Stimulated activated CD4-positive, alpha-beta T cell treated with anti-CD3 and anti-CD28 coated beads, Interleukin-2, amount 100 ng/mL, for 48 hours (primary cell): Measurements from ENCODE around the gene DPP9.

Experiments used
- DNase-seq, 2 donors: peaks; one replicate each; pipeline ENCODE4 v3.0.0-alpha.2; 2020

The DPP9 gene

DNA sequence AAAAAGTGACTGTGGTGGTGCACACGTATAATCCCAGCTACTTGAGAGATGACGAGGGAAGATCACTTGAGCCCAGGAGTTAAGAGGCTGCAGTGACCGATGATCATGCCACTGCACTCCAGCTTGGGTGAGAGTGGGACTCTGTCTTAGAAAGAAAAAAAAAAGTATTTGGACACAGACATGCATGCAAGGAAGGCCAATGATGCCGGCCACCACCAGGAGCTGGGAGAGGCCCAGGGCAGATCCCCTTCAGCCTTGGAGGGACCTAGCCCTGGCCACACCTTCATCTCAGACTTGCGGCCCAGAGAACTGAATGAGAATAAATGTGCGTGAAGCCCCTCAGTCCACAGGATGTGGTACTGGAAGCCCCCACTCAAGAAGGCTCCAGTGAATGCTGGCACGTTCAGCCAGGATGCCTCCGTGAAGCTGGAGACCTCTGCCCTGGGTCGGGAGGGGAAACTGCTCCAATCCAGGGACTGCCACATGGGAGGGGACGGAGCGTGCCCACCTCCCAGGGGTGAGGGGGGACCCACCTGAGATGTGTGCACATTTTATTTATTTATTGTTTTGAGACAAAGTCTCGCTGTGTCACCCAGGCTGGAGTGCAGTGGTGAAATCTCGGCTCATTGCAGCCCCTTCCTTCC lies 69.7 kb downstream of the DPP9 start:
- no peak for DNase-seq

DNA sequence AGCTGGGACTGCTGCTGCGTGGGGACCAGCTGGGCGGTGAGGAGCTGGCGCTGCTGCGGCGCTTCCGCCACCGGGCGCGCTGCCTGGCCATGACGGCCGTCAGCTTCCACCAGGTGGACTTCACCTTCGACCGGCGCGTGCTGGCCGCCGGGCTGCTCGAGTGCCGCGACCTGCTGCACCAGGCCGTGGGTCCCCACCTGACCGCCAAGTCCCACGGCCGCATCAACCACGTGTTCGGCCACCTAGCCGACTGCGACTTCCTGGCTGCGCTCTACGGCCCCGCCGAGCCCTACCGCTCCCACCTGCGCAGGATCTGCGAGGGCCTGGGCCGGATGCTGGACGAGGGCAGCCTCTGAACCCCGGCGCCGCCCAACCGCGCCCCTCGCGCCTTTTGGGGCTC lies 71.6 kb downstream of the DPP9 start:
- no peak for DNase-seq

DNA sequence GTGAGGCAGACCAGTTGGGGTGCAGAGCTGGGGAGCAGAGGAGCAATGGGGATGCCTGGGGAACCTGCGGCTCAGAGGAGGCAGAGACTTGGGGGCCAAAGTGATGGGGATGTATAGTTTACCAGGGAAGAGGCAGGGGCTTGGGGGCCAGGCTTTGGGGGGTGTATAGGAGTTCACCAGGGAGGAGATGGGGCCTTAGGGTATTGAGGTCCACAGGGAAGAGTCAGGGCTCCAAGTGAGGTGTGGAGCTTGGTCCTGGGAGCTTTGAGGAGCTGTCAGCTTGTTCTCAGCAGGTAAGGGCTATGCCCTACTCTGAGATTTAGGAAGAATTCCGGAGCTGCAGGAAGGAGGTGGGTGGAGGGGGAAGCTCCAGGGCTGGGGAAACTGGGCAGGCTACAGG lies 73.5 kb downstream of the DPP9 start:
- DNase-seq: no peak

DNA sequence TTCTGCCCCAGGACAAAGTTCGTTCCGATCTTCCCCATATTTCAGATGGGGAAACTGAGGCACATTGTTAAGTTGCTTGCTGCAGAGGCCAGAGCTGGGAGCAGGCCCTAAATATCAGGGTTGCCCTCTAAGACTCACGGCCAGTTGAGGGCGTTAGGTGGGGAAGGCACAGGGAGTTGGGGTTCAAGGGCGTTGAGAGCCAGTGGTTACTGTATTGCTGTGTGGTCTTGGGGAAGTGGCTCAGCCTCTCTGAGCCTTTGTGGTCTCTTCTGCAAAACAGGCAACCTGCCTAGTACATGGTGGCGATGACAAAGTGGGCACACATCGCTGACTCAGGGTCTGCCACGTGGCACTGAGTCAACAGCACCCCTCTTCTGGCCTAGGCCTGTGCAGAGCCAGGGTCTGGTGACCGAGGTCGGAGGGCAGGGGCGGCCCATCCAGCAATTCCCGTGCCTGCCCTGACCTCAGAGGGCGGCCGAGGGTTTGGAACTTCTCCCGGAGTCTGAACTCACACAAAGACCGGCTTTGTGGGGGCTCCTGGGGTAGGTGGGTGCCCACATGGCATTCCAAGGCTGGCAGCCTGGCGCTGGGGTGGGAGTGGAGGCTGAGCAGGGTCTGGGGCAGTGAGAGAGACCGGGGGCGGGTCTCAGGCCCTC lies 74.1 kb downstream of the DPP9 start:
- DNase-seq: no peak

DNA sequence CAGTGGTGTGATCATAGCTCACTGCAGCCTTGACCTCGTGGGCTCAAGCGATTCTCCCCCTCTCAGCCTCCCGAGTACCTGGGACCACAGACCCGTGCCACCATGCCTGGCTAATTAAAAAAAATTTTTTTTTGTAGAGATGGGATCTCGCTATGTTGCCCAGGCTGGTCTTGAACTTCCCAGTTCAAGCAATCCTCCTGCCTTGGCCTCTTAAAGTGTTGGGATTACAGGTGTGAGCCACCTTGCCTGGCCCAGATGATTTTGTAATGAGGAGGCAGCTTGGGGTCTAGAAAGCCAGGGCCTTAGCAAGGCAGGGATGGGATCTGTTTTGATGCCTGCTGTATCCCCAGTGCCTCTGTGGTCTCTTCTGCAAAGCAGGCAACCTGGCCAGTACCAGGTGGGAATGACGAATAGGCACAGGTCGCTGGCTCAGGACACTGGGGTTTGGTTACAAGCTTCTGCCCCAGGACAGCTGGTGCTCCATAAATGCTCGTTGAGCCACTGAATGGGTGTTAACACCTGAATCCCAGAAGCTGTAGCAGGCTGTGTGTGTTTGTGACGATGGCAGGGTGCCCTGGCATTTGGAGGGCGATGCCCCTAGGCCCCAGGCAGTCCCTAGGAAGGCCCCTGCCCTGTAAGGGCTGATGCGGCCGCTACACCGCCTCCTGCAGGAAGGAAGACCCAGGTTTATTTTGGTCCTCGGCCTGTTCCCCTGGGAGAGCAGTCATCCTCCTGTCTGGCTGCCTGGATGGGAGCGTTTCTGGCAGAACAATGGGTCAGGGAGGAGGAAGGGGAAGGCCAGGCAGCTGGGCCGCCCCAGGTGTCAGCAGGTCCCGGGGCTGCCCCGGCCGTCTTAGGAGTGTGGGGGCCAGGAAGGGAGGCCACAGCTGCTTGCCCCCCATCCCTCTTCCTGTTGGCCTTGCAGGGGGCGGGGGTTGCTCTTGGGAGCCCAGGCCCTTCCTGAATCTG lies 75.7 kb downstream of the DPP9 start:
- DNase-seq: no peak

DNA sequence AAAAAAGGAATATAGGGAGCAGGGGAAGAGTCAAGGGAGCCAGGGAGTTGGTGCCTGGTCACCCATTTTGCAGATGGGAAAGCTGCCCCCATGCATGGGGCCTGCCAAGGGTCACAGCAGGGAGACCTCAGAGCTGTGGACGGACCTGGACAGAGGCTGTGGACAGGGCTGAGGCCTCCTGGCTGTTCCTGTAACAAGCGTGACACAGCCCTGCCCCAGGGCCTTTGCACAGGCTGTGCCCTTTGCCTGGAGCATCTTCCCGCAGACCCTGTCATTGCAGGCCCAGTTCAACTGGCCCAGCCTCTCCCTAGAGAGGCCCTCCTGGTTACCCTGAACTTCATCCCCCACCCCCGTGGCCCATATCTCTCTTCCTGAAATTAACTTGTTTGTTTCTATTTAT lies 77.9 kb downstream of the DPP9 start:
- DNase-seq: no peak

DNA sequence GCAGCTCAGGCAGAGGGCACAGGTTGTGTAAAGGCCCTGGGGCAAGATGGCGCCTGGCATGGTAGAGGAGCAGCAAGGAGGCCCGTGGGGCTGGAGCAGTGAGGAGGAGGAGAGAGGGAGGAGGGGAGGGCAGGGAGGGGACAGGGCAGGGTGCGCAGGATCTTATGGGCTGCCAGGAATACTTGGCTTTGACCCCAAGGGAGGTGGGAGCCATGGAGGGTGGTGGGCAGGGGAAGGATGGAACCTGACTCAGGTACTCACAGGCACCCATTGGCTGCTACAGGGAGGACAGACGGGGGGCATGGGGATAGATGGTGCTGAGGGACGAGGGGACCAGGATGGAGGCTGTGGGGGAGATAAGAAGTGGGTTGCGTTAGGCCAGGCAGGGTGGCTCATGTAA lies 81.0 kb downstream of the DPP9 start:
- no peak for DNase-seq

DNA sequence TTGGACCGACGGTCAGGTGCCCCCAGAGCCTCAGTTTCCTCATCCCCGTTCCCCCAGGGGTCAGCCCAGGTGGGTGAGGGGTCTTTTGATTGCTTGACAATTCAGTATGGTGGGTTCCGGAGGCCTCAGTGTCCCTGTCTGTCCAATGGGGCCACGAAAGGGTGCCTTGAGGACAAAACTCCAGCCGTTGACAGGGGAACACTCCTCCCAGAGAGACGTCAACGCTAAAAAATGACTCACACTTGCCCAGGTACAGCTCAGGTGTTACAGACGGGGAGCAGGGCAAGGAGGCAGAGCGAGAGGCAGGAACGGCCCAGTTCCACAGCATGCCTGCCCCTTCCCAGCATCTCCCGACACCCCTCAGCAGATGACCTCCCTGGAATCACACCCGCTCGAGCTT lies 82.5 kb downstream of the DPP9 start:
- DNase-seq: no peak

DNA sequence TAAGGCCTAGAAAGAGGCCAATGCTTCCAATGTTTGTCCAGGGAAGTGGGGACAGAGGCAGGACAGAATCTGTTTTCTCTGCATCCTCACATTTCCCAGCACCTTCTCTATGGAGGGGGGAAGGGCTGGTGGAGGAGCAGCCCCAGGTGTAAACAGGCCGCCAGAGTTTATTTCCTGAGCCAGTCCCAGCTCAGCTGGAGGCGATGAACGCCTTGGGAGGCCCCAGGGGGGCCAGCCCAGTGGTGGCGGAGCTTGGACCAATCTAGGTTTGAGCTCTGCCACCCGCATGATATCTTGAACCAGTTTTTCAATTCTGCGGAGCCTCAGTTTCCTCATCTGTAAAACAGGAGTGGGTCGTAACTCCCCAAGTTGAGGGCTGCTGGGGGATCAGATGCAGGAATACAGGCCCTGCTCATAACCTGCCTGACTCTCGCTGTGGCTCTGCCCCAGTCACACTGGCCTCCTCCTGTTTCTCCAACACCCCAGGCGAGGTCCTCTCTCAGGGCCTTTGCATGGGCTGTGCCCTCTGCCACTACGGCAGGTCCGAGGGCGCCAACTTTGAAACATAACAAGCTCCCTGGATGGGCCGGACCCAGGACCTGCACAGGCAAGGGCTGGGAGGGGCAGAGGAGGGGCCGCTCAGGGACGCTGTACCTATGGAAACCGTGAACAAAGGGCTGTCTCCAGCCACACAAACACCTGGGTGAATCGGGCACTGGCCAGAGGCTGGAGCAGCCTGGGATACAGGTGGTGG lies 83.2 kb downstream of the DPP9 start:
- no peak for DNase-seq

DNA sequence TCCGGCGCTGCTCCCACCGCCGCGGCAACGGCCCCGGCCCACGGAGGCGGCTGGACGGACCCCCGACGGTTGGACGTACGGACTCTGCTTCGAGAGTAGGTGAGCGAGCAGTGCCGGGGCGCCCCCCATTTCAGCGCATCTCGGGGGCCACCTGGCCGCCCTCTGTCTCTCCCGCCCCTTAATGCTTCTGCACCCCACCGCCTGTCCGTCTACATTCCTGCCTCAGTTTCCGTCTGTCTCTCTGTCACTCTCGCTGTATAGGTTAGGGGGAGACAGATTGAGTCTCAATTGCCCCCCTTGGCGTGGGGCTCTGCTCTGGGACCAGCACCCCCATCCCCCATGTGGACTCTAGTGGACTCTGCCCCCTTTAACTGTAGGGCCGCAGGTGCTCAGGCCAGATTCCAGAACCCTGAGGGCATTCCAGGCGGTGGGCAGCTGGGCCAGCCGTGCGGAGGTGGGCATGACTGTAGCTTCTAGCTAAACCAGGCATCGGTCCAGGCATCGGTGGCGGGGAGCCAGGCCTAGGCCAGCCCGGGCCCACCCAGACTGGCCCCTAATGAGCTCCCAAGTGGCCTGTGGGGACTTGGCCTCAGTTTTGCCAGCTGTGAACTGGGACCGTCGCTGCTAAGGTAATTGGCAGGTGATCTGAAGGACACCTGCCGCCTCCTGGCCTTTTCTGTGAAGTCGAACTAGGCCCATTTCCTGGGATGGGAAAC lies 84.0 kb downstream of the DPP9 start:
- DNase-seq: no peak

DNA sequence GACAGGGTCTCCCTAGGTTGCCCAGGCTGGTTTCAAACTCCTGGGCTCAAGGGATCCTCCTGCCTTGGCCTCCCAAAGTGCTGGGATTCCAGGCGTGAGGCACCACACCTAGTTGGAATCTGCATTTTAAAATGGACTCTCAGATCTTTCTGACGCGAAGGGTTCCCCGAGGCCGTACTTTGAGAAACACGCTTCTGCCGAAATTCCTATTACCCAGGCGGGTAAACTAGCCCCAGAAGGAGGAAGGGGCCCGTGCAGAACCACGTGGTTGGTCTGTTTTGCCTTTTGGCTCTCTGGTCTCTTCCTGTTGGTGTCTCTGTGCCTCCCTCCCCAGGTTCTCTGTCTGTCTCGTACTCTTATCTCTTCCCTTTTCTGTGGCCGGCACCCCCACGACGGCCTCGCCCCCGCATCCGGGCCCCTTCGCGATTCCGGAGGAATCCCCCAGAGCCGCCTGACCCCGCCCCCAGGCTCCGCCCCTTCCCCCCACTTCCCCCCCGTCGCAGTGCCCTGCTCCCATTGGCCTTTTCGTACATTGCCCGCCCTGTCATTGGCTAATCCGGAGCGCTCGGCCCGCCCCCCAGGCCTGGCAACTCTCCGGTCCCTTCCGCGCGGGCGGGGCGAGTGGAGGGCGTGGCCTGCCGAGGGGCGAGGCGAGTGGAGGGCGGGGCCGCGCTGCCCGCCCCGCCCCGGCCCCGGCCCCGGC lies 84.7 kb downstream of the DPP9 start, which contains the start of gene TNFAIP8L1:
TSS of gene TNFAIP8L1 (plus strand) at position 689 of the 703 bp plus-strand sequence. CDS start 12,354 bp downstream, outside the sequence.
- DNase-seq: peak; percentile 98 to 100

DNA sequence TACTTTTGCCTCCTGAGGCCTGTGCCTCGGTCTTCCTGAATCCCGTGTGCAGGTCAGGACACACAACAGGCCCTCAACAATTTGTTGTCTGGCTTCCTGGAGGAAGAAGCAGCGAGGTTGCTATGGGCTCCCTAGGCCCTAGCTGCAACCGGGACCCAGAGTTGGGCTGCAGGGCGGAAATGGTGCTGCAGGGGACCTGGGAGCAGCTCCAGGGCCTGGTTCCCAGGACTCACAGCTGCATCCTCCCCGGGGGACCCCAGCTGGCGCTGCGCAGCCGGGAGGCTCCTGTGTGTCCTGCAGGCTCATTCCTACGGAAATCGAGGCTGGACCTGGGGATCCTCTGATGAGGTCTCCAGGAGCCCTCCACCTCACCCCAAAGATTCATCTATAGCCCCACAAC lies 85.3 kb downstream of the DPP9 start:
- DNase-seq: no peak

DNA sequence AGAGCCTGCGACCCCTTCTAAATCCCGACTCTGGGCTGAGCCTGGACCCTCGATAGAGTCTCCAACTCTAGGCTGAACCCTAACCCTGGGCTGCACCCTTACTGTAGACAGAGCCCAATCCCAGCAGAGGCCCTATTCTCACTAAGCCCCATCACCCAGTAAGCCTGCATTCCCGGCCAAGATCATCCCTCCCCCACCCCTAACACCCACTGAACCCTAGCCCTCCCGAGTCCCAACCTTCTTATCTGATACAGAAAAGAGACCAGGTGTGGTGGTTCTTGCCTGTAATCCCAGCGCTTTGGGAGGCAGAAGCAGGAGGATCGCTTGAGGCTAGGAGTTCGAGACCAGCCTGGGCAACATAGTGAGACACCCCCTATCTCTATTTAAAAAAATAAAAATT lies 86.9 kb downstream of the DPP9 start:
- DNase-seq: no peak

DNA sequence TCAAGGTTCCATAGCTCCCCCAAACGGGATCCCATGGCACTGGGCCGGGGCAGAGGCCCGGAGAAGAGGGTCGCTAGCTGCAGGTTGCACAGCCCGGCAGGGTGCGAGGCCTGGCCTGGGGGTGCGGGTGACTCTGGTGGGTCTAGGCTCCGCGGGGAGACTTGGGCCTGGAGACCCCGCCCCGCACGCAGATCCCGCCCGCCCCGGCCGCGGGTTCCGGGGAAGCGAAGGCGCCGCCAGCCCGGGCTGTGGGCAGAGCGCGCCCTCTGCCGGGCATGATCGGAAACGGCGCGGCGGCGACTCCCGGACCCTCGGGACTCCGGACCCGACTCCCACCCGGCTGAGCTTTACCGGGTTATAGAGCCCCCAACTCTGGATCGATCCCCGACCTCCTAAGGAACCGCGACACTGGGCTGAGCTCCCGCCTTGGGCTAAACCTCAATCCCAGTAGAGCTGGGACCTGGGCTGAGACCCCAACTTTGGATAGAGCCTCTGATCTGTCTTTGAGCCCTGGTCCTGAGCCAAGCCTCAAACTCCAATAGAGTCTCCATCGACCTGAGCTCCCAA lies 87.4 kb downstream of the DPP9 start:
- peak; percentile 86 for DNase-seq

DNA sequence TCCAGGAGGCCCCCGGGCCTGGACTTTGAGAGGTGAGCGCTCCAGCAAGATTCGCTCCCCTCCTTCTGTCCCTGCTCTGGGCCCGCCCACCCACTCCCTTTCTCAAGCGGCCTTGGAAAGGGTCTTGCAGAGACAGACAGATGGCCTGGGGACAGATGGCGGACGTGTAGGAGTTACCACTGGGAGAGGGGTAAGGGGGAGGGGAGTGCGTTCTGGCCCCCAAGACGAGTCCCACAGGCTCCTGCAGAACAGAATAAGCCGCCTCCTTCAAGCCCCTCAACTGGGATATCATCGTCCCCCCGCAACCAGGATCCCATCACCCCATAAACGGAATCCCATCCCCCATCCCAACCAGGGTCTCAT lies 87.9 kb downstream of the DPP9 start:
- no peak for DNase-seq

DNA sequence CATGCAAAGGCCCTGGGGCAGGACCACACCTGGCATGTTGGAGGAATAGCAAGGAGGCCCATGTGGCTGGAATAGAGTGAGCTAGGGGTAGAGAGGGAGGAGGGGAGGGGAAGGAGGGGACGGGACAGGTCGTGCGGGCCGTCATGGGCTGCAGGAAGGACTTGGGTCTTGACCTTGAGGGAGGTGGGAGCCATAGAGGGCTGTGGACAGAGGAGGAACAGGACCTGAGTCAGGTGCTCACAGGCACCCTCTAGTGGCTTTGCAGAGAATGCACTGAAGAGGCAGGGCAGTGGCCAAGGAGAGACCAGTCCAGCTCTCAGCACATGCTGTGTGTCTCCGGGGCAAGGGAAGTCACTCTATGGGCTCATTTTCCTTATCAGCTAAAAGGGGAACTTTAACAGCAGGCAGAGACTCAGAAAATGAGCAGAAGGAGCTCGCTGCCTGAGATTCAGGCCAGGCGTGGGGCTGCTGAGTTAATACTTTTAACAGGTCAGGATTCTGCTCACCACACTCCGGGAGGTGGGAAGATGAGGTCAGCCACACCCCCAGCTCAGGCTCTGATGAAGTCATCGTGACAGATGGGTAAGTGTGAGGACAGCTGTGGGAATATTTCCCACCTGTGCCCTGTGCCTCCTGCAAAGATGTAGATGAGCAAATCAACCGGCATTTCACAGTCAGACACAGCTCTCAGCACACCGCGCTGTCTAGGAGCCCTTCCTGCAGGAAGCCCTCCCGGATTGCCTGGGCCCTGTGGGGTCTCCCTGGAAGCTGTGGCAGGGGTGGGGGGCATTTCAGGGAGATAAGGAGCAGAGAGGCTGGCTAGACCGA lies 90.3 kb downstream of the DPP9 start:
- peak; percentile 47 to 53 for DNase-seq
